H1 (cell line): ENCODE results near the gene QSOX2.

Experiments
- KDM1A ChIP-seq: fragments of 200-600, 300-600 bp; sonication (generic); IDR thresholded peaks from 2 replicates; pipeline ENCODE4 v1.7.1; 2016; ENCODE audit warnings: mild to moderate bottlenecking, low read length, borderline replicate concordance
- NRF1 ChIP-seq: IDR thresholded peaks from 2 replicates; pipeline ENCODE4 v1.6.1; 2011; ENCODE audit warnings: mild to moderate bottlenecking, low read depth, low read length, improper control_type of control experiment
- PHF8 ChIP-seq: fragments of 200-600 bp; sonication (generic); conservative IDR thresholded peaks from 2 replicates; pipeline ENCODE4 v1.7.1; 2012; ENCODE audit warnings: low read depth, mild to moderate bottlenecking, inconsistent platforms, low read length, moderate library complexity
- RXRA ChIP-seq: IDR thresholded peaks from 2 replicates; pipeline ENCODE4 v1.6.1; 2011; ENCODE audit warnings: low read depth, mild to moderate bottlenecking, low read length, moderate library complexity; ENCODE audit not compliant: insufficient read depth
- TBP ChIP-seq: IDR thresholded peaks from 2 replicates; pipeline ENCODE4 v1.6.1; 2011; ENCODE audit warnings: low read depth, low read length, improper control_type of control experiment
- TEAD4 ChIP-seq: IDR thresholded peaks from 2 replicates; pipeline ENCODE4 v1.6.1; 2012; ENCODE audit warnings: low read depth, low read length, inconsistent platforms, mixed read lengths
- YY1 ChIP-seq: IDR thresholded peaks from 2 replicates; pipeline ENCODE4 v1.6.1; 2011; ENCODE audit warnings: low read depth, mild to moderate bottlenecking, low read length
- ZNF274 ChIP-seq: IDR thresholded peaks from 2 replicates; pipeline ENCODE4 v1.7.0; 2012; ENCODE audit warnings: low read length, borderline replicate concordance; ENCODE audit errors: extremely low read depth
- TF ChIP-seq, protein P1 (sequence below), 3 experiments: IDR thresholded peaks; 1 replicate in 2 of 3; 2 replicates in 1 of 3; pipeline versions ENCODE4 v1.5.1 to v1.6.1; 2011; ENCODE audit warnings: low read length in 3 of 3, mild to moderate bottlenecking in 3 of 3, inconsistent platforms in 2 of 3, low read depth in 1 of 3, moderate library complexity in 1 of 3; ENCODE audit not compliant: insufficient read depth in 1 of 3; ENCODE audit errors: control extremely low read depth in 1 of 3

GRCh38 chr9:136169495-136169894 is 76.1 kb downstream of the QSOX2 start:
- no peak for TF ChIP-seq KDM1A
- TF ChIP-seq, protein P1, sequence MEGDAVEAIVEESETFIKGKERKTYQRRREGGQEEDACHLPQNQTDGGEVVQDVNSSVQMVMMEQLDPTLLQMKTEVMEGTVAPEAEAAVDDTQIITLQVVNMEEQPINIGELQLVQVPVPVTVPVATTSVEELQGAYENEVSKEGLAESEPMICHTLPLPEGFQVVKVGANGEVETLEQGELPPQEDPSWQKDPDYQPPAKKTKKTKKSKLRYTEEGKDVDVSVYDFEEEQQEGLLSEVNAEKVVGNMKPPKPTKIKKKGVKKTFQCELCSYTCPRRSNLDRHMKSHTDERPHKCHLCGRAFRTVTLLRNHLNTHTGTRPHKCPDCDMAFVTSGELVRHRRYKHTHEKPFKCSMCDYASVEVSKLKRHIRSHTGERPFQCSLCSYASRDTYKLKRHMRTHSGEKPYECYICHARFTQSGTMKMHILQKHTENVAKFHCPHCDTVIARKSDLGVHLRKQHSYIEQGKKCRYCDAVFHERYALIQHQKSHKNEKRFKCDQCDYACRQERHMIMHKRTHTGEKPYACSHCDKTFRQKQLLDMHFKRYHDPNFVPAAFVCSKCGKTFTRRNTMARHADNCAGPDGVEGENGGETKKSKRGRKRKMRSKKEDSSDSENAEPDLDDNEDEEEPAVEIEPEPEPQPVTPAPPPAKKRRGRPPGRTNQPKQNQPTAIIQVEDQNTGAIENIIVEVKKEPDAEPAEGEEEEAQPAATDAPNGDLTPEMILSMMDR (IDR thresholded peaks at IDR 0.05; ENCODE audit: control extremely low read depth in 1 of 3, insufficient read depth in 1 of 3, low read depth in 1 of 3, low read length in 3 of 3), result no peak
- no peak for TF ChIP-seq YY1
- TF ChIP-seq PHF8, result no peak
- TF ChIP-seq ZNF274, result no peak
- no peak for TF ChIP-seq RXRA
- no peak for TF ChIP-seq NRF1
- no peak for TF ChIP-seq TBP
- no peak for TF ChIP-seq TEAD4
